Measurements from ENCODE around the gene ZEB2. TPM values are rescaled to one million over a fixed set of nuclear protein-coding genes. Genes with fewer than 3 reads are reported as not detected.

The ZEB2 gene
- total RNA-seq, 4 donors from 2014 or later, result 19.8 to 69.6 (median 42.9) TPM

- Histone ChIP-seq H3K4me3 (no peak overlapping the region), H3K4me1 (peaks cover 0 to 24% (median 0%) of the 10 kb centered on the region in 4 donors), H3K36me3 (no peaks in the 10 kb centered on the region), H3K27ac (peak overlapping the region; percentile 23 to 55 (median 44)), H3K9me3 (no peaks in the 10 kb centered on the region), H3K27me3 (no peaks in the 10 kb centered on the region)
- TF ChIP-seq CTCF (IDR thresholded peaks at IDR 0.05) (no peak), POLR2AphosphoS5 (IDR thresholded peaks at IDR 0.05) (no peak)
- intact Hi-C loops (cut with DNase I; ENCODE audit: low total_unique reads) (no loop called here), in situ Hi-C loops (cut with MboI; ENCODE audit: low pct_ligation_motif_present in 1 of 4, low pct_unique_long_range_greater_than_20kb in 1 of 4, low sequenced_read_pairs in 3 of 4) (no loop called here)
- no peak for DNase-seq
- WGBS, 2 donors (ENCODE audit: low coverage in 1 of 2), result 86 to 100% methylated on average over 1 to 3 of the region's 3 CpGs
These were observed 22.8 kb downstream of the ZEB2 start for GRCh38 chr2:144496977-144497598.

- intact Hi-C loops (cut with DNase I; ENCODE audit: low total_unique reads), result no loop called here
- H3K27ac ChIP-seq, result peak overlapping the region; percentile 23 to 55 (median 48)
These were observed 23.6 kb downstream of the ZEB2 start for GRCh38 chr2:144496092-144496976.

DNA sequence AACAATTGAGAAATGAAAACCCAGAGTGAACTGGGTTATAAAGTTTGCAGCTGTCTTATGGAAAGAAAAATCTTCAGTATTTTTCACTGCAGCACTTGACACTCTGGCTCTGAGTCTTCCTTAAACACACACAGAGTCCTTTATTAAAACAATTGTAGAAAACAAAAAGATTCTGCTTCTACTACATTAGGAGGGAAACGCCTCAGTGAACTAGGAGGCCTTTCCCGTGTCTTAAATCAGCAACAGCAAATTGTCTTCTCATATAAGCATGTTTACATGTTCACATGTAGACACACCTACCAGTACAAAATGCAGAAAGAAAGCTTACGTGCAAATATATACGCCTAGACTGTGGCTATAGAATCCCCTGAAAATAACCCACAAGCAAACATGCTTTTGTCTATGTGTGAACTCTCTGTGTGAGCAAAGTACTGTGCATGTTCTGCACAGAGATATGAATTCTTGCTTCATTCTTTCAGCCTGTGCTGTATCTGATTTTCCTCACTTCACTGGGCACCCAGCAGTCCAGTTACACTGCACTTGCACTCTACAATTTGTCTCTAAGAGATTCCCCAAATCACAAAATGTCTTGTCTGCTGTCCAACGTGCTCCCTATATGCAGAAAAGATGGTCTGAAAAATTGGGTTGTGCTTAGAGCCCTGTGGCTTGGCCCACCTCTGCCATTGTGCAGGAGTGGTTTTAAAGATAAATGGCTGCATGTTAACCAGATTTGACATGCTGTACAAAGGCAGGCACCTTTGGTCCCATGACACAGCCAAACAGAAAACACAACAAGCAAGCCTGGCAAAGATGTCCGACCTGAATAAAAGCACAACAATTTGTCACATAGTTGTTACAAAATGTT, 24.5 kb downstream of the ZEB2 start:
- no peaks in the 10 kb centered on the region for H3K9me3 ChIP-seq
- no peak overlapping the region for H3K4me3 ChIP-seq
- peak overlapping the region; percentile 23 to 55 (median 48) for H3K27ac ChIP-seq
- H3K27me3 ChIP-seq, result no peaks in the 10 kb centered on the region
- TF ChIP-seq POLR2A (IDR thresholded peaks at IDR 0.05) (no peak), EP300 (IDR thresholded peaks at IDR 0.05; ENCODE audit: low read depth) (no peak), CTCF (IDR thresholded peaks at IDR 0.05) (no peak), POLR2AphosphoS5 (IDR thresholded peaks at IDR 0.05) (no peak)
- H3K4me1 ChIP-seq, result peaks cover 0 to 24% (median 0%) of the 10 kb centered on the region in 4 donors
- 52 to 60% methylated on average over 3 to 6 of the region's 6 CpGs for WGBS, 2 donors (ENCODE audit: low coverage in 1 of 2)
- no peaks in the 10 kb centered on the region for H3K36me3 ChIP-seq
- intact Hi-C loops (cut with DNase I; ENCODE audit: low total_unique reads), result no loop called here
- DNase-seq, result no peak
- in situ Hi-C loops (cut with MboI; ENCODE audit: low pct_ligation_motif_present in 1 of 4, low pct_unique_long_range_greater_than_20kb in 1 of 4, low sequenced_read_pairs in 3 of 4), result no loop called here

More at GRCh38 chr2:144496092-144496976, 23.6 kb downstream of the ZEB2 start:
- no peaks in the 10 kb centered on the region for H3K36me3 ChIP-seq
- in situ Hi-C loops (cut with MboI; ENCODE audit: low pct_ligation_motif_present in 1 of 4, low pct_unique_long_range_greater_than_20kb in 1 of 4, low sequenced_read_pairs in 3 of 4), result no loop called here
- peaks cover 0 to 24% (median 0%) of the 10 kb centered on the region in 4 donors for H3K4me1 ChIP-seq
- no peak for TF ChIP-seq CTCF (IDR thresholded peaks at IDR 0.05)
- TF ChIP-seq POLR2AphosphoS5 (IDR thresholded peaks at IDR 0.05), result no peak
- TF ChIP-seq POLR2A (IDR thresholded peaks at IDR 0.05), result no peak
- TF ChIP-seq EP300 (IDR thresholded peaks at IDR 0.05; ENCODE audit: low read depth), result no peak
- no peak for DNase-seq
- WGBS, 2 donors (ENCODE audit: low coverage in 1 of 2), result 58 to 60% methylated on average over 9 to 10 of the region's 10 CpGs
- no peaks in the 10 kb centered on the region for H3K27me3 ChIP-seq
- H3K4me3 ChIP-seq, result no peak overlapping the region
- H3K9me3 ChIP-seq, result no peaks in the 10 kb centered on the region

Measured in transverse colon (tissue), 4 donors.